Kidney tubule cell (primary cell): ENCODE results near the gene LSM3.

Experiments used
- DNase-seq: peaks from one replicate; pipeline ENCODE4 v3.0.0-alpha.2; 2018; ENCODE audit warnings: low spot score

The LSM3 gene

GRCh38 chr3:14241716-14242115, 63.1 kb downstream of the LSM3 start:
- no peak for DNase-seq

GRCh38 chr3:14242490-14243311, 64.1 kb downstream of the LSM3 start:
- DNase-seq, result no peak

- no peak for DNase-seq
These were observed 65.2 kb downstream of the LSM3 start for GRCh38 chr3:14243782-14244181.

- DNase-seq, result no peak
These were observed 66.1 kb downstream of the LSM3 start for GRCh38 chr3:14244521-14245247.

GRCh38 chr3:14245248-14245639, 66.6 kb downstream of the LSM3 start:
- DNase-seq, result no peak

GRCh38 chr3:14245822-14246221, 67.2 kb downstream of the LSM3 start:
- DNase-seq, result no peak

- no peak for DNase-seq
These were observed 67.8 kb downstream of the LSM3 start for GRCh38 chr3:14246414-14246813.

GRCh38 chr3:14248477-14248848, 69.8 kb downstream of the LSM3 start:
- no peak for DNase-seq

- DNase-seq, result no peak
These were observed 70.4 kb downstream of the LSM3 start for GRCh38 chr3:14248849-14249523.
